K562 (cell line): ENCODE measurements around the gene MOSPD2. TPM values are rescaled to one million over a fixed set of nuclear protein-coding genes. Genes with fewer than 3 reads are reported as not detected.
A peak's percentile ranks its signal among the peaks of the same experiment; 100 is the strongest.

Experiments
- CCNT2 ChIP-seq: IDR thresholded peaks from 2 replicates; pipeline ENCODE4 v1.6.1; 2011; ENCODE audit warnings: borderline replicate concordance, low read depth, mild to moderate bottlenecking, moderate library complexity, mixed read lengths, low read length; ENCODE audit not compliant: insufficient read length; ENCODE audit errors: extremely low read depth
- CREB3L1 ChIP-seq: fragments of 450-650 bp; IDR thresholded peaks from 2 replicates; pipeline ENCODE4 v1.6.1; 2014; ENCODE audit warnings: low read depth, mild to moderate bottlenecking, moderate library complexity, borderline replicate concordance
- E2F5 ChIP-seq: sonication (generic); formaldehyde crosslinking; IDR thresholded peaks from 2 replicates; pipeline ENCODE4 v1.8.0; 2022; ENCODE audit warnings: mild to moderate bottlenecking, missing genetic modification reagents
- ETV1 ChIP-seq: fragments of 450-650 bp; conservative IDR thresholded peaks from 2 replicates; pipeline ENCODE4 v1.6.1; 2016; ENCODE audit warnings: missing genetic modification characterization, control low read depth, low read depth, missing compliant biosample characterization
- FOS ChIP-seq: IDR thresholded peaks from 3 replicates; pipeline ENCODE4 v1.6.1; 2011; ENCODE audit not compliant: insufficient read length; ENCODE audit errors: extremely low read depth
- FOXJ3 ChIP-seq: sonication (generic); formaldehyde crosslinking; IDR thresholded peaks from 2 replicates; pipeline ENCODE4 v1.4.0; 2020; ENCODE audit warnings: mild to moderate bottlenecking, missing genetic modification reagents
- GABPB1 ChIP-seq: sonication (generic); formaldehyde crosslinking; IDR thresholded peaks from 2 replicates; pipeline ENCODE4 v1.8.0; 2022; ENCODE audit warnings: mild to moderate bottlenecking, missing genetic modification reagents
- MCM7 ChIP-seq, 2 experiments: fragments of 450-650 bp; IDR thresholded peaks; 2 replicates each; pipeline ENCODE4 v1.6.1; 2016 to 2018
- RAD51 ChIP-seq: fragments of 450-650 bp; IDR thresholded peaks from 2 replicates; pipeline ENCODE4 v1.7.1; 2016; ENCODE audit warnings: low read depth, mild to moderate bottlenecking, borderline replicate concordance
- SRF ChIP-seq, 2 experiments: fragments of 250-450, 450-650 bp in 1 of 2; sonication (Bioruptor Pico) in 1 of 2; sonication (generic) in 1 of 2; formaldehyde crosslinking; IDR thresholded peaks; 2 replicates each; pipeline versions ENCODE4 v1.5.0 to v1.5.1; 2020 to 2022; ENCODE audit warnings: mild to moderate bottlenecking in 1 of 2, missing genetic modification reagents in 1 of 2
- TBP ChIP-seq: optimal IDR thresholded peaks from 2 replicates; pipeline ENCODE3; 2011; ENCODE audit warnings: low read depth, low read length, improper control_type of control experiment
- TEAD4 ChIP-seq, 2 experiments: sonication (generic) in 1 of 2; formaldehyde crosslinking in 1 of 2; IDR thresholded peaks; 2 replicates each; pipeline versions ENCODE4 v1.6.1 to v1.8.0; 2012 to 2022; ENCODE audit warnings: borderline replicate concordance in 1 of 2, inconsistent platforms in 1 of 2, low read length in 1 of 2, mild to moderate bottlenecking in 1 of 2, missing genetic modification reagents in 1 of 2
- UBTF ChIP-seq, 2 experiments: IDR thresholded peaks; 2 replicates each; pipeline ENCODE4 v1.6.1; 2012; ENCODE audit warnings: improper control_type of control experiment in 2 of 2, low read depth in 2 of 2, low read length in 2 of 2, borderline replicate concordance in 1 of 2
- ZBTB34 ChIP-seq: fragments of 250-450 bp; sonication (Bioruptor Pico); IDR thresholded peaks from 2 replicates; pipeline ENCODE4 v1.8.0; 2021; ENCODE audit warnings: mild to moderate bottlenecking, moderate library complexity
- polyA plus RNA-seq, 8 experiments: library from polyadenylated mRNA; depleted of rRNA in 4 of 8; stranded (reverse) in 5 of 8; unstranded in 3 of 8; fragments of >200 nt; fragmentation: Nextera tagmentation in 2 of 8; fragmentation: Illumina TruSeq in 1 of 8; extraction: Ambion mirVana in 2 of 8; extraction: Trizol in 1 of 8; gene quantifications; 2 replicates each; pipeline versions ENCODE4 v1.2.1 to v1.2.3, GENCODE V29; 2011 to 2014; ENCODE audit warnings: inconsistent platforms in 1 of 8, missing spikeins in 1 of 8
- total RNA-seq, 7 experiments: library from RNA; depleted of rRNA in 6 of 7; stranded (reverse); fragments of >200 nt in 6 of 7; fragmentation: Illumina TruSeq in 2 of 7; extraction: Trizol in 2 of 7; gene quantifications; 2 replicates each; pipeline versions ENCODE4 v1.2.1 to v1.2.3, GENCODE V29; 2011 to 2021; ENCODE audit warnings: low replicate concordance in 1 of 7
- TF ChIP-seq, protein P1 (sequence below): sonication (generic); formaldehyde crosslinking; IDR thresholded peaks from 2 replicates; pipeline ENCODE4 v1.8.0; 2022; ENCODE audit warnings: mild to moderate bottlenecking, low read depth, missing genetic modification reagents
- TF ChIP-seq, protein P2 (sequence below): fragments of 250-450 bp; sonication (Bioruptor Pico); IDR thresholded peaks from 2 replicates; pipeline ENCODE4 v1.4.0; 2020

MOSPD2 gene
- total and polyA plus RNA-seq, 9 of the 15 experiments (the other 6 are each of a cell fraction or from before 2014, with no cell fraction given), result 3.9 to 12.2 (median 9.2) TPM

GRCh38 chrX:14872851-14873675 is at the start of gene MOSPD2, which contains the start of gene FANCB (continued):
- no peak for TF ChIP-seq UBTF (IDR thresholded peaks at IDR 0.05; ENCODE audit: borderline replicate concordance in 1 of 2, low read depth in 2 of 2, low read length in 2 of 2)
- TF ChIP-seq CCNT2, result peak; percentile 57
- peak; percentile 44 for TF ChIP-seq TEAD4 (IDR thresholded peaks at IDR 0.05; ENCODE audit: low read length)
- TF ChIP-seq TEAD4 (CRISPR knock-in tag; IDR thresholded peaks at IDR 0.05; ENCODE audit: borderline replicate concordance), result no peak
- peak in 1 of 2 experiments; percentile 69; a peak in 1 of 4 replicates for TF ChIP-seq SRF (CRISPR knock-in tag; IDR thresholded peaks at IDR 0.05)
- TF ChIP-seq FOXJ3 (CRISPR knock-in tag), result no peak
- TF ChIP-seq FOS, result peak; percentile 27
- TF ChIP-seq ETV1 (tag), result peak; percentile 13; the same call in 1 of the 2 replicates
- no peak for TF ChIP-seq MCM7 (IDR thresholded peaks at IDR 0.05)
- no peak for TF ChIP-seq E2F5 (CRISPR knock-in tag)
- TF ChIP-seq ZBTB34, result no peak
- TF ChIP-seq TBP, result peak; percentile 43
- peak; percentile 40; the same call in 1 of the 2 replicates for TF ChIP-seq RAD51
- TF ChIP-seq, protein P1, sequence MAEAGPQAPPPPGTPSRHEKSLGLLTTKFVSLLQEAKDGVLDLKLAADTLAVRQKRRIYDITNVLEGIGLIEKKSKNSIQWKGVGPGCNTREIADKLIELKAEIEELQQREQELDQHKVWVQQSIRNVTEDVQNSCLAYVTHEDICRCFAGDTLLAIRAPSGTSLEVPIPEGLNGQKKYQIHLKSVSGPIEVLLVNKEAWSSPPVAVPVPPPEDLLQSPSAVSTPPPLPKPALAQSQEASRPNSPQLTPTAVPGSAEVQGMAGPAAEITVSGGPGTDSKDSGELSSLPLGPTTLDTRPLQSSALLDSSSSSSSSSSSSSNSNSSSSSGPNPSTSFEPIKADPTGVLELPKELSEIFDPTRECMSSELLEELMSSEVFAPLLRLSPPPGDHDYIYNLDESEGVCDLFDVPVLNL (CRISPR knock-in tag), result peak; percentile 97
- TF ChIP-seq CREB3L1, result 0 out of 2 replicates have a peak, but pooled peaks have one; percentile 12
- TF ChIP-seq, protein P2, sequence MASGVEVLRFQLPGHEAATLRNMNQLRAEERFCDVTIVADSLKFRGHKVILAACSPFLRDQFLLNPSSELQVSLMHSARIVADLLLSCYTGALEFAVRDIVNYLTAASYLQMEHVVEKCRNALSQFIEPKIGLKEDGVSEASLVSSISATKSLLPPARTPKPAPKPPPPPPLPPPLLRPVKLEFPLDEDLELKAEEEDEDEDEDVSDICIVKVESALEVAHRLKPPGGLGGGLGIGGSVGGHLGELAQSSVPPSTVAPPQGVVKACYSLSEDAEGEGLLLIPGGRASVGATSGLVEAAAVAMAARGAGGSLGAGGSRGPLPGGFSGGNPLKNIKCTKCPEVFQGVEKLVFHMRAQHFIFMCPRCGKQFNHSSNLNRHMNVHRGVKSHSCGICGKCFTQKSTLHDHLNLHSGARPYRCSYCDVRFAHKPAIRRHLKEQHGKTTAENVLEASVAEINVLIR, result no peak
- peak; percentile 81 for TF ChIP-seq GABPB1 (CRISPR knock-in tag)
